ENCODE results near the gene CRBN. TPM values are rescaled to one million over a fixed set of nuclear protein-coding genes. Genes with fewer than 3 reads are reported as not detected.

CRBN gene
- polyA plus RNA-seq, 4 donors = 26.6 to 49.4 (median 33.1) TPM

DNA sequence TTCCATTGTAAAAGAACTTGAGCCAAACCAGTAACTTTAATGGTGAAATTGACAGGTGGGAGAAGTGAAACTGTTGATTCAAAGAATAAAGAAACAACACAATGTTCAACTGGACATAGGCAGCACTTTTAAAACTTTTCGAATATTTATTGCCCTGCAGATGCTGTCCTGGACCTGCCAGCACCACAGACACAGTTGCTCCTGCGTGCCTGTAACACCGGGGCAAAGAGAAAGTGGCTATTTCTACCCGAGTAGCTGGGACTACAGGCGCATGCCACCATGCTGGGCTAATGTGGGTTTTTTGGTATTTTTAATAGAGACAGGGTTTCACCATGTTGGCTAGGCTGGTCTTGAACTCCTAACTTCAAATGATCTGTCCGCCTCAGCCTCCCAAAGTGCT is 76.7 kb downstream of the CRBN start:
- WGBS, 3 donors = 81 to 85% (median 83%) methylated on average over 6 of the region's 6 CpGs
- no peaks in the 10 kb centered on the region for H3K9me3 ChIP-seq (ENCODE audit: control insufficient read depth in 2 of 2, insufficient read depth in 1 of 2, low read depth in 1 of 2, low read length in 1 of 2)
- FAIRE-seq (no peak), DNase-seq (no peak)
- H3K27ac ChIP-seq (ENCODE audit: low read depth in 1 of 3, low read length in 2 of 3) = no peak overlapping the region
- no peaks in the 10 kb centered on the region for H3K36me3 ChIP-seq (ENCODE audit: control insufficient read depth in 3 of 3, insufficient read depth in 2 of 3, low read depth in 1 of 3, low read length in 3 of 3)
- H3K27me3 ChIP-seq (ENCODE audit: control insufficient read depth in 3 of 3, insufficient read depth in 3 of 3, low read length in 3 of 3) = peaks cover 0 to 3% (median 0%) of the 10 kb centered on the region in 3 donors
- H3K4me1 ChIP-seq (ENCODE audit: control insufficient read depth in 3 of 3, insufficient read depth in 2 of 3, low read depth in 1 of 3, low read length in 2 of 3) = no peaks in the 10 kb centered on the region
- no peak overlapping the region for H3K4me3 ChIP-seq (ENCODE audit: low read depth in 1 of 3, low read length in 3 of 3)

DNA sequence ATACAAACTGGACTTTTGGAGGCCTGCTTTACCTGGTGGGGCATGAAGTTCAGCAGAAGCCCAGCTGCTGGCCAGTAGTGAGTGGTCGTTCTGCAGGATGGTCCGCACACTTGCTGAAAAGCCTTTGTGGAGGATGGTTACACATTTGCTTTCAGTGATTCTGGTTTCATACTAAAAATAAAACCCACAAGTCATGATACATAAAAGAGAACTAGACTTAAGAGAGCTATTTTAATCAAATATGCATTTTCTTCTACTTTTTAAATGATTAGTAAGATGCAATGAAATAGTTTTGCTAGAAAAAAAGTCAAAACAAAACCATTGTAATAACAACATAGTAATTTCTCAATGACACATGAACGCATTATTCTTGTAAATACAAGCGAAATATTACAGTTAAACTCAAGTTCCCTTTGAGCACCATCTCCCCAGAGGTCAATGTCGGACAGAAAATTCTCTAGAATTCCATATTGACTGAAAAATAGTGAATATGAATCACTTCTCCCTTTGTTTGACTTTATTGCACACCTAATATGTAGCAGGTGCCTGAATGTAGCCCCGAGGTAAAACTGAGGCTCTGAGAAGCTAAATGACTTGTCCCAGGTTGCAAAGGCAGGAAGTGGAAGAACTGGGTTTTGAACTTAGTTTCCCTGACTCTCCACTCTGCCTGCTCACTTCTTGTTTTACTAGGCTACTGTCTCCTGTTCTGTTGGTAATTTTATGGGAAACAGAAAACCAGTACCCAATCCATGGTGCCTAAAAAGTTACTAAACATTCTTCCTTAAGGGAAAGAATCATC is 77.6 kb downstream of the CRBN start:
- Histone ChIP-seq H3K9me3 (ENCODE audit: control insufficient read depth in 2 of 2, insufficient read depth in 1 of 2, low read depth in 1 of 2, low read length in 1 of 2) (no peaks in the 10 kb centered on the region), H3K36me3 (ENCODE audit: control insufficient read depth in 3 of 3, insufficient read depth in 2 of 3, low read depth in 1 of 3, low read length in 3 of 3) (no peaks in the 10 kb centered on the region), H3K27me3 (ENCODE audit: control insufficient read depth in 3 of 3, insufficient read depth in 3 of 3, low read length in 3 of 3) (peaks cover 0 to 3% (median 0%) of the 10 kb centered on the region in 3 donors), H3K27ac (ENCODE audit: low read depth in 1 of 3, low read length in 2 of 3) (no peak overlapping the region), H3K4me1 (ENCODE audit: control insufficient read depth in 3 of 3, insufficient read depth in 2 of 3, low read depth in 1 of 3, low read length in 2 of 3) (no peaks in the 10 kb centered on the region), H3K4me3 (ENCODE audit: low read depth in 1 of 3, low read length in 3 of 3) (no peak overlapping the region)
- 63 to 83% (median 71%) methylated on average over 6 of the region's 6 CpGs for WGBS, 3 donors
- FAIRE-seq (no peak), DNase-seq (no peak)

Other genes starting within 250 kb of the CRBN start
- gene IL5RA, start 69.3 kb downstream of the CRBN start, polyA plus RNA-seq = under 1 TPM in 3 of 4 donors, not detected in 1; 0.09 to 0.81 (median 0.15) TPM
- 10 to 100 TPM in 3 of 4 donors, 1 to 10 TPM in 1; 6.5 to 21.7 (median 11.3) TPM for gene TRNT1, start 52.8 kb downstream of the CRBN start, polyA plus RNA-seq